Measurements from ENCODE around the gene CTNNBIP1.
A peak's percentile ranks its signal among the peaks of the same experiment; 100 is the strongest.

CTNNBIP1 gene

DNA sequence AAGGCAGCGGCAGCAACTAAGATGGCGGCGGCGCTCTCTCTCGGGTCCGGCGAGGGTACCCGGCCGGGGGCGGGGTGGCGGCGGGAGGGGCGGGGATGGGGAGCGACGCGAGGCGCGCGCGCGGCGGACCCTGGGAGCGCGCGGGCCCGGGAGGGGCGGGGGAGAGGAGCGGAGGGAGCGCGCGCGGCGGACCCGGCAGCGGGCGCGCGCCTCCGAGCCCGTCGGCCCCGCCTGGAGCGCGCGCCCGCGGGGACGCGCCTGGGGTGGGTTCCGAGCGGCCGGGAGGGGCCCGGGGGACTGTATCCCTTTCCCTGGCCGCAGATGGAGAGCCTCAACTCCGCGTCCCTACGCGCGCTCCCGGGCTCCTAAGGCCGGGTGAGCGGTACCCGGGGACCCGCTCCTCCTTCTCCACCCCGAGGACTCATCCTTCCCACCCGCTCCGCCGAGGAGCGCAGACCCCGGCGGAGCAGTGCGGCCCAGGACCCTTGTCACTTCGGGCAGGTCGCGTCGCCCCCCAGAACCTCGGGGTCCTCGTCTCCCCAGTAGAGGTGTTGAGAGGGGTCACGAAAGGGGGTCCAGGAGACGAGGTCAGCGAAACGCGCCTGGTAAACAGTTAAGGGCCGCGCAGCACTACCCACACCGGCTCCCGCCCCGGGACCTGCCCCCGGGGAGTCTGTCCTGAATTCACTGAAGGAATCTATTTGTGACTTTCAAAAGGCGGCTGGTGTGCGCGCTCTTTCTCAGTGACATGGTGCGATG lies 85.9 kb downstream of the CTNNBIP1 start, which contains the start of gene CLSTN1:
Gene CLSTN1, minus strand, starts transcription at position 23 of the 759 bp plus-strand sequence. CDS start 232 bp downstream, outside the sequence.
- POLR2A ChIA-PET (ENCODE audit: low non-redundant PET), result no interaction called here
- peak; percentile 92 for DNase-seq (ENCODE audit: low spot score)
- TF ChIP-seq, protein P1, sequence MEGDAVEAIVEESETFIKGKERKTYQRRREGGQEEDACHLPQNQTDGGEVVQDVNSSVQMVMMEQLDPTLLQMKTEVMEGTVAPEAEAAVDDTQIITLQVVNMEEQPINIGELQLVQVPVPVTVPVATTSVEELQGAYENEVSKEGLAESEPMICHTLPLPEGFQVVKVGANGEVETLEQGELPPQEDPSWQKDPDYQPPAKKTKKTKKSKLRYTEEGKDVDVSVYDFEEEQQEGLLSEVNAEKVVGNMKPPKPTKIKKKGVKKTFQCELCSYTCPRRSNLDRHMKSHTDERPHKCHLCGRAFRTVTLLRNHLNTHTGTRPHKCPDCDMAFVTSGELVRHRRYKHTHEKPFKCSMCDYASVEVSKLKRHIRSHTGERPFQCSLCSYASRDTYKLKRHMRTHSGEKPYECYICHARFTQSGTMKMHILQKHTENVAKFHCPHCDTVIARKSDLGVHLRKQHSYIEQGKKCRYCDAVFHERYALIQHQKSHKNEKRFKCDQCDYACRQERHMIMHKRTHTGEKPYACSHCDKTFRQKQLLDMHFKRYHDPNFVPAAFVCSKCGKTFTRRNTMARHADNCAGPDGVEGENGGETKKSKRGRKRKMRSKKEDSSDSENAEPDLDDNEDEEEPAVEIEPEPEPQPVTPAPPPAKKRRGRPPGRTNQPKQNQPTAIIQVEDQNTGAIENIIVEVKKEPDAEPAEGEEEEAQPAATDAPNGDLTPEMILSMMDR (conservative IDR thresholded peaks at IDR 0.05; ENCODE audit: low read depth), result no peak
- CTCF ChIA-PET, result no interaction called here
- H3K27ac ChIP-seq, result peak within 1 kb of the TSS; percentile 98

DNA sequence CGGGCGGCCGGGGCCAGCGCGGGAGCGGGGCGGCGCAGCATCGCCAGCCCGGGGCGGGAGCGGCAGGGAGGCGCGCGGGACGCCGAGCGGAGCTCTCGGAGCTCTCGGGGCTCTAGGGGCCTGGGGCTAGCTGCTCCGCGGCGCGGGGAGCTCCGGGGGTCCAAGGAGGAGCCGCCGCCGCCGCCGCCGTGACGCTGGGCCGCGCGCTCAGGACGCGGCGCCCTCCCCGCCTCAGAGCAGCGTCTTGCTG lies 86.5 kb downstream of the CTNNBIP1 start:
- DNase-seq (ENCODE audit: low spot score), result no peak
- CTCF ChIA-PET, result no interaction called here
- TF ChIP-seq, protein P1 (conservative IDR thresholded peaks at IDR 0.05; ENCODE audit: low read depth), result no peak
- peak overlapping the region; percentile 98 for H3K27ac ChIP-seq
- POLR2A ChIA-PET (ENCODE audit: low non-redundant PET), result no interaction called here

GRCh38 chr1:9822897-9823692 lies 87.0 kb downstream of the CTNNBIP1 start:
- peak overlapping the region; percentile 98 for H3K27ac ChIP-seq
- TF ChIP-seq, protein P1 (conservative IDR thresholded peaks at IDR 0.05; ENCODE audit: low read depth), result no peak
- DNase-seq (ENCODE audit: low spot score), result peak; percentile 34
- ChIA-PET POLR2A (ENCODE audit: low non-redundant PET) (no interaction called here), CTCF (interaction anchor here (0.5 kb wide), 1 partner anchor 171 kb away, joined by 3 read pairs; the partner anchor contains the start of gene PIK3CD)

DNA sequence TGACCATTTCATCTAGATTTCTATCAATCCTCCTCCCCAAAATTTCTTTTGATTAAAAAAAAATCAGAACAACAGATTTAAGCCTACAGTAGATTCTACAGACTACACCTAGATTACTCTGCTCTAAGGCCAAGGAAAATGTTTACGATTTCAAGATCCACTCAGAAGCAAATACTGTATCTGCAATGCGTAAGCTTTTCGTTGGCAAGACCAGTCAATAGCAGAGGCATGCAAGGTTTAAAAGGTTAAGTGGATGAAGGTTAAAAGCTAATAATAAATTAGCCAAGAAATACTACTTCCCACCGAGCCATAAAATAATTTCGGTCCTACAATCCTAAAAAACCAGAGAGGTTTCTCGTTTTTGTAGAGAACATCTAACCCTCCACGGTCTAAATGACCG lies 87.6 kb downstream of the CTNNBIP1 start:
- DNase-seq (ENCODE audit: low spot score), result no peak
- ChIA-PET POLR2A (ENCODE audit: low non-redundant PET) (no interaction called here), CTCF (interaction anchor here (0.5 kb wide), 1 partner anchor 171 kb away, joined by 3 read pairs; the partner anchor contains the start of gene PIK3CD)

GRCh38 chr1:9821710-9822109 lies 88.4 kb downstream of the CTNNBIP1 start:
- CTCF ChIA-PET, result interaction anchor here (1.7 kb wide), 1 partner anchor 37 kb away, joined by 4 read pairs; no protein-coding TSS in a partner anchor
- H3K27ac ChIP-seq, result no peak overlapping the region
- POLR2A ChIA-PET (ENCODE audit: low non-redundant PET), result no interaction called here
- DNase-seq (ENCODE audit: low spot score), result no peak
- TF ChIP-seq, protein P1 (conservative IDR thresholded peaks at IDR 0.05; ENCODE audit: low read depth), result no peak

More for the DNA sequence above, 87.6 kb downstream of the CTNNBIP1 start:
- TF ChIP-seq, protein P1 (conservative IDR thresholded peaks at IDR 0.05; ENCODE audit: low read depth), result no peak
- H3K27ac ChIP-seq, result peak overlapping the region; percentile 98

GRCh38 chr1:9820521-9820920 lies 89.5 kb downstream of the CTNNBIP1 start:
- POLR2A ChIA-PET (ENCODE audit: low non-redundant PET), result no interaction called here
- CTCF ChIA-PET, result interaction anchor here (0.6 to 1.7 kb wide), 2 partner anchors 36 to 1519 kb away, joined by 3 to 4 read pairs; no protein-coding TSS in a partner anchor
- H3K27ac ChIP-seq, result no peak overlapping the region
- no peak for DNase-seq (ENCODE audit: low spot score)
- TF ChIP-seq, protein P1 (conservative IDR thresholded peaks at IDR 0.05; ENCODE audit: low read depth), result no peak
